A549 (cell line): ENCODE results near the gene KCNQ2. TPM values are rescaled to one million over a fixed set of nuclear protein-coding genes. Genes with fewer than 3 reads are reported as not detected.

Experiments
- ATAC-seq, 2 experiments: fragments of 200-7000 bp in 1 of 2; fragments of >200 bp in 1 of 2; cut with Nextera tagmentation in 1 of 2; cut with Tn5 transposase in 1 of 2; 3 replicates each; pipeline versions ENCODE4 v1.8.0 to v1.9.1; 2018 to 2020; ENCODE audit warnings: mild to moderate bottlenecking in 1 of 2, moderate library complexity in 1 of 2
- CTCF ChIA-PET: fragments of 300-600 bp; sonication (Branson Sonifier 250); formaldehyde crosslinking; extraction: SDS; loops from one replicate; lab custom pipeline; 2021; ENCODE audit warnings: antibody characterized with exemption, inconsistent platforms; lab: Yijun Ruan, JAX
- POLR2A ChIA-PET: fragments of 350-600 bp; formaldehyde crosslinking; extraction: SDS; loops from one replicate; lab custom pipeline; 2021; ENCODE audit warnings: antibody characterized with exemption, inconsistent platforms; lab: Yijun Ruan, JAX
- DNase-seq, 2 experiments: peaks; one replicate each; pipeline versions ENCODE4 v3.0.0 to v3.0.0-alpha.2; 2011 to 2016; ENCODE audit warnings: low read depth in 1 of 2, low spot score in 1 of 2
- FAIRE-seq: peaks from 2 replicates; lab custom pipeline; 2011; peaks lifted over from hg19 to GRCh38; lab: Jason Lieb, UNC
- H3K27ac ChIP-seq, 2 experiments: fragments of >200 bp; sonication (Bioruptor Twin); formaldehyde crosslinking; 3 replicates each; pipeline ENCODE4 v1.5.1; 2016 to 2017
- H3K4me1 ChIP-seq: fragments of >200 bp; sonication (Bioruptor Twin); formaldehyde crosslinking; 3 replicates; pipeline ENCODE4 v1.6.1; 2016
- H3K4me2 ChIP-seq: fragments of >200 bp; sonication (Bioruptor Twin); formaldehyde crosslinking; 3 replicates; pipeline ENCODE4 v1.6.1; 2016
- H3K4me3 ChIP-seq: fragments of >200 bp; sonication (Bioruptor Twin); formaldehyde crosslinking; 3 replicates; pipeline ENCODE4 v1.5.1; 2016
- H3K9me3 ChIP-seq: fragments of >200 bp; sonication (Bioruptor Twin); formaldehyde crosslinking; 3 replicates; pipeline ENCODE4 v1.6.1; 2016
- BHLHE40 ChIP-seq: IDR thresholded peaks from 2 replicates; pipeline ENCODE4 v1.6.1; 2012; ENCODE audit warnings: low read depth, low read length, inconsistent platforms
- CBX8 ChIP-seq: fragments of 200-600 bp; sonication (generic); IDR thresholded peaks from 2 replicates; pipeline ENCODE4 v1.6.1; 2016
- E2F6 ChIP-seq: IDR thresholded peaks from 2 replicates; pipeline ENCODE4 v1.6.1; 2012; ENCODE audit warnings: low read depth, borderline replicate concordance
- EHMT2 ChIP-seq: fragments of 200-600 bp; sonication (generic); IDR thresholded peaks from 2 replicates; pipeline ENCODE4 v1.6.1; 2016; ENCODE audit warnings: antibody characterized with exemption, low read depth, mild to moderate bottlenecking, moderate library complexity
- FOXS1 ChIP-seq: fragments of 250-450 bp; sonication (Bioruptor Pico); IDR thresholded peaks from 2 replicates; pipeline ENCODE4 v1.5.0; 2020; ENCODE audit warnings: mild to moderate bottlenecking, moderate library complexity
- GATA3 ChIP-seq: IDR thresholded peaks from 2 replicates; pipeline ENCODE4 v1.6.1; 2012; ENCODE audit warnings: borderline replicate concordance
- HES2 ChIP-seq: fragments of >200 bp; sonication (Bioruptor Twin); formaldehyde crosslinking; IDR thresholded peaks from 2 replicates; pipeline ENCODE4 v1.6.1; 2016
- HEYL ChIP-seq: fragments of 250-450 bp; sonication (Bioruptor Pico); IDR thresholded peaks from 2 replicates; pipeline ENCODE4 v1.8.0; 2021; ENCODE audit warnings: mild to moderate bottlenecking, moderate library complexity
- HOXB13 ChIP-seq: fragments of 250-450 bp; sonication (Bioruptor Pico); IDR thresholded peaks from 2 replicates; pipeline ENCODE4 v1.5.0; 2020; ENCODE audit warnings: low read depth, mild to moderate bottlenecking, moderate library complexity
- JUN ChIP-seq, 2 experiments: fragments of >200 bp; sonication (Bioruptor Twin); formaldehyde crosslinking; IDR thresholded peaks; 2 replicates in 1 of 2; 3 replicates in 1 of 2; pipeline ENCODE4 v1.6.1; 2016 to 2017
- KDM1A ChIP-seq: fragments of 200-600 bp; sonication (generic); IDR thresholded peaks from 2 replicates; pipeline ENCODE4 v1.6.1; 2016; ENCODE audit warnings: low read depth, mild to moderate bottlenecking
- KDM5A ChIP-seq: fragments of 200-600 bp; sonication (generic); IDR thresholded peaks from 2 replicates; pipeline ENCODE4 v1.6.1; 2016; ENCODE audit warnings: antibody characterized with exemption, mild to moderate bottlenecking
- MAZ ChIP-seq: fragments of 150-350 bp; IDR thresholded peaks from 2 replicates; pipeline ENCODE4 v1.6.1; 2014; ENCODE audit warnings: antibody characterized with exemption, low read depth, low read length, borderline replicate concordance
- MYC ChIP-seq: IDR thresholded peaks from 2 replicates; pipeline ENCODE4 v1.6.1; 2012; ENCODE audit warnings: mild to moderate bottlenecking, inconsistent platforms, low read length, improper control_type of control experiment, borderline replicate concordance
- NFE2L2 ChIP-seq: fragments of 150-350 bp; conservative IDR thresholded peaks from 2 replicates; pipeline ENCODE4 v1.6.1; 2014; ENCODE audit warnings: low read length
- POLR2A ChIP-seq: IDR thresholded peaks from 2 replicates; pipeline ENCODE4 v1.6.1; 2012; ENCODE audit warnings: mild to moderate bottlenecking, low read length
- POLR2AphosphoS2 ChIP-seq: conservative IDR thresholded peaks from 2 replicates; pipeline ENCODE4 v1.6.1; 2012; ENCODE audit warnings: low read length, improper control_type of control experiment, inconsistent platforms
- RAD21 ChIP-seq, 2 experiments: fragments of >200 bp in 1 of 2; sonication (Bioruptor Twin) in 1 of 2; formaldehyde crosslinking in 1 of 2; IDR thresholded peaks in 1 of 2; conservative IDR thresholded peaks in 1 of 2; 2 replicates in 1 of 2; 3 replicates in 1 of 2; pipeline ENCODE4 v1.6.1; 2012 to 2018; ENCODE audit warnings: inconsistent platforms in 1 of 2
- RFX5 ChIP-seq: fragments of 450-650 bp; IDR thresholded peaks from 2 replicates; pipeline ENCODE4 v1.7.1; 2014; ENCODE audit warnings: antibody characterized with exemption, mild to moderate bottlenecking, moderate library complexity
- RNF2 ChIP-seq: fragments of 200-600 bp; sonication (generic); IDR thresholded peaks from 2 replicates; pipeline ENCODE4 v1.6.1; 2016; ENCODE audit warnings: low read depth, mild to moderate bottlenecking, antibody characterized with exemption, moderate library complexity, borderline replicate concordance
- SREBF2 ChIP-seq: fragments of 450-650 bp; IDR thresholded peaks from 2 replicates; pipeline ENCODE4 v1.6.1; 2014; ENCODE audit warnings: mild to moderate bottlenecking, moderate library complexity
- WGBS: methylation state at CpG from one replicate; pipeline ENCODE4 v1.1.6; 2017; ENCODE audit errors: missing lambda C conversion rate; 5-methylcytosine and 5-hydroxymethylcytosine counted together
- polyA plus RNA-seq, 4 experiments: library from polyadenylated mRNA; depleted of rRNA in 3 of 4; stranded (reverse); fragments of >200 nt; fragmentation: RNase III in 1 of 4; extraction: RNeasy Plus Mini Kit Qiagen cat#74134 plus additional on column Dnase treatment in 1 of 4; gene quantifications; 2 replicates in 3 of 4; 3 replicates in 1 of 4; pipeline ENCODE4 v1.2.3, GENCODE V29; 2011 to 2017

The KCNQ2 gene
- polyA plus RNA-seq, 2 of the 4 experiments (the other 2 are of a cell fraction), result 0.14 to 0.36 TPM

- DNase-seq, result no peak
- no peak for FAIRE-seq
- no peak overlapping the region for H3K27ac ChIP-seq
- no peaks in the 10 kb centered on the region for H3K9me3 ChIP-seq
- 45% methylated on average over 13 of the region's 15 CpGs for WGBS
- TF ChIP-seq HOXB13 (no peak), MYC (no peak), EHMT2 (no peak)
- TF ChIP-seq, all 56 proteins: peak for 0
- Histone ChIP-seq H3K4me2 (no peak overlapping the region), H3K4me1 (no peaks in the 10 kb centered on the region), H3K4me3 (no peak overlapping the region)
- ATAC-seq, result no peak
- ChIA-PET POLR2A (no interaction called here), CTCF (interaction anchor here (0.6 to 9.2 kb wide), 8 partner anchors 10 to 846 kb away, joined by 3 to 139 read pairs (median 5); no protein-coding TSS in a partner anchor)
These were observed 94.5 kb downstream of the KCNQ2 start for GRCh38 chr20:63377951-63378381.

GRCh38 chr20:63377256-63377941 is 95.1 kb downstream of the KCNQ2 start:
- DNase-seq, result no peak
- no peak for FAIRE-seq
- Histone ChIP-seq H3K27ac (no peak overlapping the region), H3K4me3 (no peak overlapping the region), H3K9me3 (no peaks in the 10 kb centered on the region), H3K4me1 (no peaks in the 10 kb centered on the region), H3K4me2 (no peak overlapping the region)
- TF ChIP-seq BHLHE40 (0 out of 2 replicates have a peak, but pooled peaks have one; percentile 31), POLR2AphosphoS2 (no peak)
- CTCF ChIA-PET, result interaction anchor here (0.7 to 9.2 kb wide), 10 partner anchors 10 to 321 kb away, joined by 3 to 139 read pairs (median 4); no protein-coding TSS in a partner anchor
- POLR2A ChIA-PET, result no interaction called here
- 56% methylated on average over 25 of the region's 32 CpGs for WGBS
- ATAC-seq, result no peak

GRCh38 chr20:63376283-63377250 is 95.9 kb downstream of the KCNQ2 start:
- no peaks in the 10 kb centered on the region for H3K4me1 ChIP-seq
- CTCF ChIA-PET, result interaction anchor here (0.7 to 9.2 kb wide), 8 partner anchors 9 to 236 kb away, joined by 3 to 139 read pairs (median 4); no protein-coding TSS in a partner anchor
- FAIRE-seq (no peak), DNase-seq (no peak), ATAC-seq (no peak)
- H3K4me3 ChIP-seq, result no peak overlapping the region
- H3K9me3 ChIP-seq, result no peaks in the 10 kb centered on the region
- no peak overlapping the region for H3K4me2 ChIP-seq
- POLR2A ChIA-PET, result no interaction called here
- H3K27ac ChIP-seq, result no peak overlapping the region
- TF ChIP-seq SREBF2 (no peak), E2F6 (no peak), KDM1A (no peak), RFX5 (no peak), HES2 (no peak), FOXS1 (CRISPR knock-in tag) (no peak), MAZ (no peak), CBX8 (no peak), RNF2 (no peak), POLR2A (no peak), GATA3 (no peak), JUN (IDR thresholded peaks at IDR 0.05) (no peak), NFE2L2 (no peak), HEYL (CRISPR knock-in tag) (no peak), KDM5A (no peak), RAD21 (conservative IDR thresholded peaks at IDR 0.05 in 1 of 2, IDR thresholded peaks at IDR 0.05 in 1 of 2) (no peak)
- WGBS, result 13% methylated on average over 12 of the region's 31 CpGs
